T-helper 1 cell (primary cell): ENCODE measurements around the gene EEF2KMT.

Source experiments
- DNase-seq, 5 donors: peaks; one replicate each; pipeline ENCODE4 v3.0.0-alpha.2; 2012 to 2020

Gene EEF2KMT

DNA sequence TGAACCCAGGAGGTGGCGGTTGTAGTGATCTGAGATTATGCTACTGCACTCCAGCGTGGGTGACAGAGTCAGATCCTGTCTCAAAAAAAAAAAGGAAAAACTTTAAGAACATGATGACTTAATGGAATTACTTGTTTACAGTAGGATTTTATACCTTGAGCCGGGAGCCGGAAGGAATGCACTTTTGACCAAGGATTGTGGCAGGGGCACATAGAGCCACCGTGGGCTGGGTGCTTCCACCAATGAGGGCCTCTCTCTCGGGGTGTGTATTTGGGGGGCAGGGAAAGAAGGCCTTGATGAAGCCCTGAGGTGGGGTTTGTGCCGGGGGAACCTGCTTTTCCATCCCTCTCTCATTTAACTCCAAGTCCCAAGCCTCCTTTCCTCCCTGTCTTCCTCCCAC is 57.1 kb downstream of the EEF2KMT start:
- DNase-seq: no peak

DNA sequence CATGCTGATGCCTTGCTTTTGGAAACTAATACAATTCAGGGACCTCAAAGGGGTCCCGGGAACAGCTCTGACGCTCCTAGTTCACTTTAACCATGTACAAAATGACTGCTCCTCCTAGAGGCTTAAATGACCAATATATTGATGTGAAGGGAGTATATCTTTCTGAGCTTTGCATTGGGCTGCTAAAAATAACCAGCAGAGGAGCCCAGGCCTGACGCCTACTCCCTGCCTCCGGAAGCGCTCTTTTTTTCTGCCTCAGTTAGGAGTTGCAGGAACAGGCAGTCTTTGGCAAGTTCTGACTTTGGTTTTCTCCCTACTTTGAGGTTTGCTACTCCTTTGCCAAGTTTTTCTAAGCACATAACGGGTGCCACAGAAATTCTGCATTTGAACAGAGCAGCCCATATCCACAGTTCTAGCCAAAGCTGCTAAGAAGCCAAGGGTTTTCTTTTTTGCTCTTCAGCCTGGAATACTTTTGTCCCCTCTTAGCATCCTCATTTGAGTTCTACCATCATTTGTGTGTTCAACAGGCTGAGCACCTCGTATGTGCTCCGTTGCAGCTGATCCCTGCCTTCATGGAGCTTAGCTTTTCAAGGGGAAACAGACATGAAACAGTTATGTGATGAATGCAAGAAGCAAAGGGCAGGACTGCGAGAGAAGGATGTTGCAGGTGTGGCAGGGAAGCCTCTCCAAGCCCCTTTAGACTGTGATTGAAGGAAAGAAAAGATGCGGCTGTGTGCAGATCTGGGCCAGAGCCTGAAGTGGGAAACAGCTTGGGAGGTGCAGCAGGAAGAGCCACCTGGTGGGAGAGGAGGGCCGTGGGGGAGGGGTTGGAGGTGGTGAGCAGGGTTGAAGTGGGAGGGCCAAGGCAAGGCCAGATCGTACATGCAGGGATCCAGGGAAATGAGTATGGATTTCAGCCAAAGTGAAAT is 61.1 kb downstream of the EEF2KMT start:
- no peak for DNase-seq

DNA sequence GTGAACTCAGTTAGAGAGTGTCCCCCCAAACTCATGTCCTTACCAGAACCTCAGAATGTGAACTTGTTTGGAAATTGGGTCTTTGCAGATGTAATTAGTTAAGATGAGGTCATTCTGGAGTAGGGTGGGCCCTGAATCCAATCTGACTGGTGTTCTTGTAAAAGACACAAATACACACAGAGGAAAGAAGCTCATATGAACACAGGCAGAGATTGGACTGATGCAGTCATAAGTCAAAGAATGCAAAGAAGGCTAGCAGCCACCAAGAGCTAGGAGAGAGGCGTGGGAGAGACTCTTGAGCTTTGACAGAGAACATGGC is 61.7 kb downstream of the EEF2KMT start:
- DNase-seq: no peak
